ENCODE measurements around the gene SLC1A3. TPM values are rescaled to one million over a fixed set of nuclear protein-coding genes. Genes with fewer than 3 reads are reported as not detected.

Gene SLC1A3
- total and polyA plus RNA-seq, 4 experiments from 2014 or later: 1.3 to 2.3 TPM; not detected in 2

DNA sequence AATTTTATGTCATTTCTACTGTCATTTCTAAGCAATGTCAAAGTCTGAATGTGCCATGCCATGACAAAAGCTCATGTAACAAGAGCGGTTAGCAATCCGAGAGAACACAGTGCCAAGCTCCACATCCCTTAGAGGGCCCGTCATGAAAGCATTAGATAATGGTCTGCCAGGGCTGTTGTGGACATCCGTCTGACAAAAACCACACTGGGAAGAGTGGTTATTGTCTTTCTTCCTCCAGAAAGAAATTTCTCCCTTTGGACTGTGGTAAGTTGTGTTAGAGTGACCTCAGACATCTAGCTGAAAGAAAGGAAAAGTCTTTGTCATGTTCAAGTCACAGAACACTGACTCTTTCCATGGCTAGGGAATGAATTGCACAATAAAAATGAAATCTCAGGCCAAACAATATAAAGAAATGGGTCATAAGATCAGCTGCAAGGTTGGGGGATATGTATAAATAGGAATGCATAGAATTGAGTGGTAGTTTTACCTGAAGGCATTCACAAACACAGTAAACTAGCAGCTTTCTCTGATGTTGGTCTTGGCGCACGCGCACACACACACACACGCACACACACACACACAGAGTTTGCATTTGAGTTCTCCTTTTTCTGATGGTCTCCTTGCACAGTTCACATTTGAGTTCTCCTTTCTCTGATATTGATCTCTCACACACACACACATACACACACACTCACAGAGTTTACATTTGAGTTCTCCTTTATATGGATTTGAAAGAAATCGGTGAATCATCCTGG lies 5.3 kb downstream of the SLC1A3 start:
- peaks cover 19 to 21% of the 10 kb centered on the region in 2 donors for H3K27me3 Mint-ChIP-seq

DNA sequence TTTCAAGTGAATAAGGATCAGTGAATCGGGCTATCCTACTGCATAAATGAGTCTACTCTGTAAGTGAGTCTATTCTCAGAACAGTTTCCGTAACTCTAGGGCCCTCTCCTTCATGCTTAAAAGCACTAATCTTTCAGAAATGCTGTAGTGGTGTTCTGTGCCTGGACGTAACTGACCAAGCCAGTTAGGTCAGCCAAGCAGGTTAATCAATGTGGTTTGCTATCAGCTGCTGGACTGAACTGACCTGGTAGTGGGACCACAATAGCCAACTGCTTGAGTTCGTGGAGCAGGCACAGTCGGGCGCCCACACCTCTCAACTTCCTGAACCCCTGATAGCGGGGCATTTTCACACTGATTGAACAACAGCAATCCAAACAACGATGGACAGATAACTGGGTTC lies 6.8 kb downstream of the SLC1A3 start:
- ChIA-PET CTCF (ENCODE audit: partially characterized antibody) (no interaction called here), POLR2A (ENCODE audit: partially characterized antibody) (no interaction called here)
- DNase-seq: no peak
- Histone ChIP-seq H3K4me3 (ENCODE audit: low read length in 2 of 2) (no peak overlapping the region), H3K27ac (ENCODE audit: low read depth, low read length) (no peak overlapping the region), H3K27me3 (ENCODE audit: insufficient read depth, low read length) (peaks cover 8% of the 10 kb centered on the region), H3K9me3 (ENCODE audit: control insufficient read depth in 1 of 2, low read length in 2 of 2) (no peaks in the 10 kb centered on the region), H3K4me1 (ENCODE audit: insufficient read depth, low read length) (no peaks in the 10 kb centered on the region), H3K36me3 (ENCODE audit: insufficient read depth, low read length) (no peaks in the 10 kb centered on the region)
- Mint-ChIP-seq H3K4me1 (no peaks in the 10 kb centered on the region), H3K9me3 (peaks cover 0 to 2% (median 0%) of the 10 kb centered on the region in 8 donors), H3K27ac (no peak overlapping the region), H3K27me3 (peaks cover 7 to 11% of the 10 kb centered on the region in 2 donors), H3K36me3 (no peaks in the 10 kb centered on the region), H3K4me3 (no peak overlapping the region)
- intact Hi-C loops (cut with micrococcal nuclease): no loop called here

More for the DNA sequence above, 5.3 kb downstream of the SLC1A3 start:
- no peaks in the 10 kb centered on the region for H3K9me3 ChIP-seq (ENCODE audit: control insufficient read depth in 1 of 2, low read length in 2 of 2)
- H3K4me1 ChIP-seq (ENCODE audit: insufficient read depth, low read length): peaks cover 6% of the 10 kb centered on the region
- Mint-ChIP-seq H3K36me3 (no peaks in the 10 kb centered on the region), H3K9me3 (peaks cover 0 to 2% (median 0%) of the 10 kb centered on the region in 8 donors), H3K27ac (no peak overlapping the region), H3K4me1 (peaks cover 4 to 6% (median 5%) of the 10 kb centered on the region in 4 donors), H3K4me3 (no peak overlapping the region)
- peaks cover 9% of the 10 kb centered on the region for H3K27me3 ChIP-seq (ENCODE audit: insufficient read depth, low read length)
- no peaks in the 10 kb centered on the region for H3K36me3 ChIP-seq (ENCODE audit: insufficient read depth, low read length)
- H3K4me3 ChIP-seq (ENCODE audit: low read length in 2 of 2): no peak overlapping the region
- no peak overlapping the region for H3K27ac ChIP-seq (ENCODE audit: low read depth, low read length)
- intact Hi-C loops (cut with micrococcal nuclease): no loop called here
- ChIA-PET CTCF (ENCODE audit: partially characterized antibody) (no interaction called here), POLR2A (ENCODE audit: partially characterized antibody) (no interaction called here)
- no peak for DNase-seq

DNA sequence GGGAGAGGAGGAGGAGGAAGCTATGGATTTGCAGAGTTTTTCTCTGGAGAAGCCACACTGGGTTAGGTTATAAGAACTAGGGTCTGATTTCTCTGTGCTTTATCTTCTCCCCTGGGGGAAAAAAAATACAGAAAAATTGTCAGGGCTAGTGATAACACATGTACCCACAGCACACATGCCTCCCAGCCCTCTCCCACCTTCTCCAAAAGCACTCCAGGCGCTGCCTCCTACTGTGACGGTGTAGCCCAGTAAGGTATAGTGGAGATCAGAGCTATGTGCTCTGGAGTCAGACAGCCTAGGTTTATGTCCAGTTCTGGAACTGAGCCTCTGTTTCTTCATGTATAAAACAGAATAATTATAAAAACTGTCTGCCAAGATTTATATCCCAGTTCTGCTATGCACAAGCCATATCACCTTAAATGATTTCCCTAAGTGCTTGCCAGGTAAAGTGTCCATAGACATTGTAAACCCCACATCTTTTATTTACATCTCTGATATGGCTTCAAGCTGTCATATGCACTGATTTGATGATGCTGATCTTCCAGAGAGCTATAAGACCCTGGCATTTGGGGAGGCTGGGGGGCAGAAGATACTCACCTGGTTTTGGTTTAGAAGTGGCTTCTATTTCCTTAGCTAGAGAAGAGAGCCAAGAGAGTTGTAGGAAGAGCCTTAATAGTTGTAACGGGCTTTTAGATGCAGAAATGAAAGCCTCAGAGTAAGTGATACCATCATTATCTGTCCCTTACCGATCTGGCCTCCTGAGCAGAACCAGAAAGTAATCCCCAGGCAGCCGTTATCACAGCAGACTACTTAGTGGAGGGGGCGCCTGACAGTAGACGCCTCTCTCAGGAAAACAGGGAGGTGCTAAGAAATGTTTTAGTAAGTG lies 7.6 kb downstream of the SLC1A3 start:
- intact Hi-C loops (cut with micrococcal nuclease): no loop called here
- Histone ChIP-seq H3K4me1 (ENCODE audit: insufficient read depth, low read length) (no peaks in the 10 kb centered on the region), H3K27me3 (ENCODE audit: insufficient read depth, low read length) (no peaks in the 10 kb centered on the region), H3K4me3 (ENCODE audit: low read length in 2 of 2) (no peak overlapping the region), H3K27ac (ENCODE audit: low read depth, low read length) (no peak overlapping the region), H3K9me3 (ENCODE audit: control insufficient read depth in 1 of 2, low read length in 2 of 2) (no peaks in the 10 kb centered on the region), H3K36me3 (ENCODE audit: insufficient read depth, low read length) (no peaks in the 10 kb centered on the region)
- ChIA-PET CTCF (ENCODE audit: partially characterized antibody) (no interaction called here), POLR2A (ENCODE audit: partially characterized antibody) (no interaction called here)
- no peaks in the 10 kb centered on the region for H3K4me1 Mint-ChIP-seq
- no peaks in the 10 kb centered on the region for H3K36me3 Mint-ChIP-seq
- no peak for DNase-seq
- H3K4me3 Mint-ChIP-seq: no peak overlapping the region
- peaks cover 0 to 2% (median 0%) of the 10 kb centered on the region in 8 donors for H3K9me3 Mint-ChIP-seq
- peaks cover 2 to 8% of the 10 kb centered on the region in 2 donors for H3K27me3 Mint-ChIP-seq
- no peak overlapping the region for H3K27ac Mint-ChIP-seq

DNA sequence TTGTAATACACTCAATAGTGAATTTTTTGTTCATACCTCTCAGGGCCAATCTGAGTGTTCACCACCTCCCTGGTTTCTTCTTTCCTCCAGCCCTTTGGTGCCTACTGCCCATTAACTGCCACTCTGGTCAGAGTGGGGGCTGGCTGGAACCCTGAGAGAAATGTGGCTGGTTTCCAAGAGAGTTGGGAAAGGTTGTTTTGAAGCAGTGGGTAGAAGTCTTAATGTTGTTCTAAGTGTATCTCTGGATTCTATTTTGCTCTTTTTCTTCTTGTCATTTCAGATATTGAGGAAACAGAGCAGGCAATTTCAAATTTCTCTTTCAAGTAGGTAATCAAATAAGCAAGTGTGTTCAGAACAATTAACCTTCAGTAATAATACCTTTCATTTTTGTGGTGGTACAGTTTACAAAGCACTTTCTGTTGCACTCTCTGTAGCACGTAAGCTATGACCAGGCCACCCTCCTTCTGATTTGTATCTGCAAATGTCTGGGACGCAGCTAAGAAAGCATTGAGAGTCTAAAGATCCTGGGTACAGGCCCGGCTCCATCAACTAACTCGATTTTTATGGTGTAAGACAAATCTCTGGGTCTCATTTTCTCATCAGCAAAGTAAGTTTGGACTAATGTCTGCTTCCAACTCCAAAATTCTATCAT lies 8.4 kb downstream of the SLC1A3 start:
- intact Hi-C loops (cut with micrococcal nuclease): no loop called here
- POLR2A ChIA-PET (ENCODE audit: partially characterized antibody): no interaction called here
- peaks cover 2 to 8% of the 10 kb centered on the region in 2 donors for H3K27me3 Mint-ChIP-seq
- DNase-seq: no peak
- Histone ChIP-seq H3K4me3 (ENCODE audit: low read length in 2 of 2) (no peak overlapping the region), H3K9me3 (ENCODE audit: control insufficient read depth in 1 of 2, low read length in 2 of 2) (no peaks in the 10 kb centered on the region), H3K4me1 (ENCODE audit: insufficient read depth, low read length) (no peaks in the 10 kb centered on the region), H3K27ac (ENCODE audit: low read depth, low read length) (no peak overlapping the region), H3K36me3 (ENCODE audit: insufficient read depth, low read length) (no peaks in the 10 kb centered on the region), H3K27me3 (ENCODE audit: insufficient read depth, low read length) (no peaks in the 10 kb centered on the region)
- no peak overlapping the region for H3K4me3 Mint-ChIP-seq
- H3K9me3 Mint-ChIP-seq: peaks cover 0 to 2% (median 0%) of the 10 kb centered on the region in 8 donors
- no peak overlapping the region for H3K27ac Mint-ChIP-seq
- no peaks in the 10 kb centered on the region for H3K36me3 Mint-ChIP-seq
- CTCF ChIA-PET (ENCODE audit: partially characterized antibody): no interaction called here
- H3K4me1 Mint-ChIP-seq: no peaks in the 10 kb centered on the region

DNA sequence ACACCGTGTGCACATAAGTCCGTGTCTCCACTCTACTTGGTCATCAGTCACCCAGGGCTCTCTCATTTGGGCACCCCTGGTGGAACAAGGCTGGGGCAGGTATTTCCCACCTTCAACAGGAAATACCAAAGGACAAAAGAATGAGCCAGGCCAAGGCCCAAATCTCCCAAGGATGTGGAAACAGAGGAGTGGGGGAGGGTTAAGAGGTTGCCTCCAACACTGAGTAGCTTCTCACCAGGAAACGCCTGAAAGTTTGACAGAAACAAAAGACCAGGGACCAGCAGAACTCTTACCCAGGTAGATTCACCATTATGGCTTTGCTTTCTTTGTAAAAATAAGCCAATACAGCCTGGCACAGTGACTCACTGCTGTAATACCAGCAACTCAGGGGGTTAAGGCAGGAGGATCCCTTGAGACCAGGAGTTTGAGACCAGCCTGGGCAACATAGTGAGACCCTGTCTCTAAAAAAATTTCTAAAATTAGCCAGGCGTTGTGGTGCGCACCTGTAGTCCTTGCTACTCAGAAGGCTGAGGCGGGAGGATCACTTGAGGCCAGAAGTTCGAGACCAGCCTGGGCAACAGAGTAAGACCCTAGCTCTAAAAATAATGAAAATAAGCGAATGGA lies 12.7 kb downstream of the SLC1A3 start:
- H3K4me1 ChIP-seq (ENCODE audit: insufficient read depth, low read length): no peaks in the 10 kb centered on the region
- POLR2A ChIA-PET (ENCODE audit: partially characterized antibody): no interaction called here
- H3K4me3 Mint-ChIP-seq: no peak overlapping the region
- H3K4me3 ChIP-seq (ENCODE audit: low read length in 2 of 2): no peak overlapping the region
- H3K4me1 Mint-ChIP-seq: no peaks in the 10 kb centered on the region
- H3K9me3 ChIP-seq (ENCODE audit: control insufficient read depth in 1 of 2, low read length in 2 of 2): no peaks in the 10 kb centered on the region
- H3K27me3 Mint-ChIP-seq: peaks cover 8 to 16% of the 10 kb centered on the region in 2 donors
- peaks cover 0 to 4% (median 0%) of the 10 kb centered on the region in 8 donors for H3K9me3 Mint-ChIP-seq
- no peak overlapping the region for H3K27ac Mint-ChIP-seq
- no peak for DNase-seq
- CTCF ChIA-PET (ENCODE audit: partially characterized antibody): no interaction called here
- H3K36me3 ChIP-seq (ENCODE audit: insufficient read depth, low read length): no peaks in the 10 kb centered on the region
- no peaks in the 10 kb centered on the region for H3K27me3 ChIP-seq (ENCODE audit: insufficient read depth, low read length)
- no peak overlapping the region for H3K27ac ChIP-seq (ENCODE audit: low read depth, low read length)
- no peaks in the 10 kb centered on the region for H3K36me3 Mint-ChIP-seq
- intact Hi-C loops (cut with micrococcal nuclease): no loop called here

DNA sequence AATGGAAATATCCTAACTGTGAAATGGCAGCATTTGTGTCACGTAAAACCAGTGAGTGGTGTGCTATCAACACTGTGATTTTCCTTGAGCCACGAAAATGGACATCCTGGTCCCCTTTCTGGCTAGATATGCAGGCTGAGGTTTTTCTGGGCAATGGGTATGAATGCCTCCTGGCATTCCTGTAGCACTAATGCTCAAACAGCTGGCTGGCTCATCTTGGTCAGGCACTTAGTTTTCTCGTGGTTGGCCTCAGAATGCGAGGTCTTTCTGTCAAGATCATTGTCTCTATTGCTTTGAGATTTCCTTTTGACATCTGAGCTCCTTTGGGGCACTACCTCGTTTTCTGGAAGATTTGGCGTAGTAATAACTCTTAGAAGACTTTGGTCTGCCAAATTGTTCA lies 15.6 kb downstream of the SLC1A3 start:
- POLR2A ChIA-PET (ENCODE audit: partially characterized antibody): no interaction called here
- H3K4me3 ChIP-seq (ENCODE audit: low read length in 2 of 2): no peak overlapping the region
- Mint-ChIP-seq H3K9me3 (peaks cover 0 to 2% (median 0%) of the 10 kb centered on the region in 8 donors), H3K4me3 (no peak overlapping the region), H3K27me3 (peaks cover 4 to 20% of the 10 kb centered on the region in 2 donors), H3K4me1 (no peaks in the 10 kb centered on the region), H3K36me3 (no peaks in the 10 kb centered on the region), H3K27ac (no peak overlapping the region)
- H3K36me3 ChIP-seq (ENCODE audit: insufficient read depth, low read length): no peaks in the 10 kb centered on the region
- H3K9me3 ChIP-seq (ENCODE audit: control insufficient read depth in 1 of 2, low read length in 2 of 2): no peaks in the 10 kb centered on the region
- CTCF ChIA-PET (ENCODE audit: partially characterized antibody): no interaction called here
- no peaks in the 10 kb centered on the region for H3K4me1 ChIP-seq (ENCODE audit: insufficient read depth, low read length)
- H3K27me3 ChIP-seq (ENCODE audit: insufficient read depth, low read length): no peaks in the 10 kb centered on the region
- DNase-seq: no peak
- intact Hi-C loops (cut with micrococcal nuclease): no loop called here
- no peak overlapping the region for H3K27ac ChIP-seq (ENCODE audit: low read depth, low read length)

DNA sequence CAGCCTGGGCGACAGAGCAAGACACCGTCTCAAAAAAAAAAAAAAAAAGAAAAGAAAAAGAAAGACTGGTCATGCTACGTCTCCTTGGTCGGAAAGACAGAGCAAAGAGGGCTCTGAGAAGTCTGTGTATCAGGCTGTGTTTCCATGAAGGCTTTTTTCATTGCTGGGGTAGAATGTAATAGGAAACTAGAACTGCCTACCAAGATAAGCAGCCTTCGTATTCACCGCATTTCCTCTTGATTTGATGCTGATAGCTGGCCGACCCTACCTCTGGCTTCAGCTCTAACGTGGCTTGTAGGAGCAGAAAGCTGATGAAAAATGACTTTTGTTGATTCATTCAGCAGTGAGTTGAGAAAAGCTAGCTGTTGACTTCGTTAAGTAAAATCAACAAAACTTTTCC lies 17.4 kb downstream of the SLC1A3 start:
- Histone ChIP-seq H3K4me3 (ENCODE audit: low read length in 2 of 2) (no peak overlapping the region), H3K27ac (ENCODE audit: low read depth, low read length) (no peak overlapping the region), H3K4me1 (ENCODE audit: insufficient read depth, low read length) (no peaks in the 10 kb centered on the region), H3K9me3 (ENCODE audit: control insufficient read depth in 1 of 2, low read length in 2 of 2) (no peaks in the 10 kb centered on the region), H3K27me3 (ENCODE audit: insufficient read depth, low read length) (no peaks in the 10 kb centered on the region), H3K36me3 (ENCODE audit: insufficient read depth, low read length) (no peaks in the 10 kb centered on the region)
- intact Hi-C loops (cut with micrococcal nuclease): no loop called here
- Mint-ChIP-seq H3K36me3 (no peaks in the 10 kb centered on the region), H3K9me3 (peaks cover 0 to 2% (median 0%) of the 10 kb centered on the region in 8 donors), H3K27ac (no peak overlapping the region), H3K27me3 (peaks cover 8 to 26% of the 10 kb centered on the region in 2 donors), H3K4me1 (no peaks in the 10 kb centered on the region), H3K4me3 (no peak overlapping the region)
- no peak for DNase-seq
- ChIA-PET CTCF (ENCODE audit: partially characterized antibody) (no interaction called here), POLR2A (ENCODE audit: partially characterized antibody) (no interaction called here)

All from CD4-positive, alpha-beta memory T cell (primary cell).